ENCODE results near the gene ALPK1. TPM values are rescaled to one million over a fixed set of nuclear protein-coding genes. Genes with fewer than 3 reads are reported as not detected.

Gene ALPK1
- total and polyA plus RNA-seq, 4 donors, result 2.8 to 14.0 (median 4.7) TPM

DNA sequence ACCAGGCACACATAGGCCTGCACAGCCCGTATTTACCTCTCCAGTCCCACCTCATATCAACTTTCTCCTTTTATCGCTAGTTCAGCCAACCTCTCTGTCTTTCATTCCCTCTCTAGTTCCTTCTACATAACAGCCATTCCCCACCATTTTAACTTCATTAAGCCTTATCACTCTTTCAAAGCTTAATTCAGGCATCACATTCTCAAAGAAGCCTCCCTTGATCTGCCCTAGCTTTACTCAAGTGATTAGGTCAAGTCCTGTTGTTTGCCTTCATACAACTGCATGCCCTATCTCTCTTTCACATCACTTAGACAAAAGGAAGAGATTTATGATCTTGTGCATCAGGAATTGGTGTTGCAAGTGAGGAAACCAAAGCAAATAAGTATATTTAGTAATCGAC is 74.2 kb downstream of the ALPK1 start:
- no peaks in the 10 kb centered on the region for H3K4me1 ChIP-seq (ENCODE audit: control insufficient read depth in 4 of 4, insufficient read depth in 4 of 4, low read length in 3 of 4)
- WGBS, result 91% methylated on average over 3 of the region's 3 CpGs
- H3K9me3 ChIP-seq (ENCODE audit: control insufficient read depth in 4 of 4, low read length in 3 of 4), result no peaks in the 10 kb centered on the region
- no peak for DNase-seq (ENCODE audit: low spot score)
- H3K4me3 ChIP-seq (ENCODE audit: low read depth in 1 of 3, low read length in 3 of 3), result no peak overlapping the region
- TF ChIP-seq, protein P1, sequence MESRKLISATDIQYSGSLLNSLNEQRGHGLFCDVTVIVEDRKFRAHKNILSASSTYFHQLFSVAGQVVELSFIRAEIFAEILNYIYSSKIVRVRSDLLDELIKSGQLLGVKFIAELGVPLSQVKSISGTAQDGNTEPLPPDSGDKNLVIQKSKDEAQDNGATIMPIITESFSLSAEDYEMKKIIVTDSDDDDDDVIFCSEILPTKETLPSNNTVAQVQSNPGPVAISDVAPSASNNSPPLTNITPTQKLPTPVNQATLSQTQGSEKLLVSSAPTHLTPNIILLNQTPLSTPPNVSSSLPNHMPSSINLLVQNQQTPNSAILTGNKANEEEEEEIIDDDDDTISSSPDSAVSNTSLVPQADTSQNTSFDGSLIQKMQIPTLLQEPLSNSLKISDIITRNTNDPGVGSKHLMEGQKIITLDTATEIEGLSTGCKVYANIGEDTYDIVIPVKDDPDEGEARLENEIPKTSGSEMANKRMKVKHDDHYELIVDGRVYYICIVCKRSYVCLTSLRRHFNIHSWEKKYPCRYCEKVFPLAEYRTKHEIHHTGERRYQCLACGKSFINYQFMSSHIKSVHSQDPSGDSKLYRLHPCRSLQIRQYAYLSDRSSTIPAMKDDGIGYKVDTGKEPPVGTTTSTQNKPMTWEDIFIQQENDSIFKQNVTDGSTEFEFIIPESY (IDR thresholded peaks at IDR 0.05), result no peak
- TF ChIP-seq YY1 (IDR thresholded peaks at IDR 0.05) (no peak), SP1 (IDR thresholded peaks at IDR 0.05) (no peak), TAF1 (conservative IDR thresholded peaks at IDR 0.05) (no peak), HNF4G (IDR thresholded peaks at IDR 0.05) (no peak), JUND (IDR thresholded peaks at IDR 0.05) (no peak), GABPA (IDR thresholded peaks at IDR 0.05 in 1 of 2, conservative IDR thresholded peaks at IDR 0.05 in 1 of 2) (no peak)
- TF ChIP-seq, protein P2, sequence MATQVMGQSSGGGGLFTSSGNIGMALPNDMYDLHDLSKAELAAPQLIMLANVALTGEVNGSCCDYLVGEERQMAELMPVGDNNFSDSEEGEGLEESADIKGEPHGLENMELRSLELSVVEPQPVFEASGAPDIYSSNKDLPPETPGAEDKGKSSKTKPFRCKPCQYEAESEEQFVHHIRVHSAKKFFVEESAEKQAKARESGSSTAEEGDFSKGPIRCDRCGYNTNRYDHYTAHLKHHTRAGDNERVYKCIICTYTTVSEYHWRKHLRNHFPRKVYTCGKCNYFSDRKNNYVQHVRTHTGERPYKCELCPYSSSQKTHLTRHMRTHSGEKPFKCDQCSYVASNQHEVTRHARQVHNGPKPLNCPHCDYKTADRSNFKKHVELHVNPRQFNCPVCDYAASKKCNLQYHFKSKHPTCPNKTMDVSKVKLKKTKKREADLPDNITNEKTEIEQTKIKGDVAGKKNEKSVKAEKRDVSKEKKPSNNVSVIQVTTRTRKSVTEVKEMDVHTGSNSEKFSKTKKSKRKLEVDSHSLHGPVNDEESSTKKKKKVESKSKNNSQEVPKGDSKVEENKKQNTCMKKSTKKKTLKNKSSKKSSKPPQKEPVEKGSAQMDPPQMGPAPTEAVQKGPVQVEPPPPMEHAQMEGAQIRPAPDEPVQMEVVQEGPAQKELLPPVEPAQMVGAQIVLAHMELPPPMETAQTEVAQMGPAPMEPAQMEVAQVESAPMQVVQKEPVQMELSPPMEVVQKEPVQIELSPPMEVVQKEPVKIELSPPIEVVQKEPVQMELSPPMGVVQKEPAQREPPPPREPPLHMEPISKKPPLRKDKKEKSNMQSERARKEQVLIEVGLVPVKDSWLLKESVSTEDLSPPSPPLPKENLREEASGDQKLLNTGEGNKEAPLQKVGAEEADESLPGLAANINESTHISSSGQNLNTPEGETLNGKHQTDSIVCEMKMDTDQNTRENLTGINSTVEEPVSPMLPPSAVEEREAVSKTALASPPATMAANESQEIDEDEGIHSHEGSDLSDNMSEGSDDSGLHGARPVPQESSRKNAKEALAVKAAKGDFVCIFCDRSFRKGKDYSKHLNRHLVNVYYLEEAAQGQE (IDR thresholded peaks at IDR 0.05), result no peak
- TF ChIP-seq, protein P3, sequence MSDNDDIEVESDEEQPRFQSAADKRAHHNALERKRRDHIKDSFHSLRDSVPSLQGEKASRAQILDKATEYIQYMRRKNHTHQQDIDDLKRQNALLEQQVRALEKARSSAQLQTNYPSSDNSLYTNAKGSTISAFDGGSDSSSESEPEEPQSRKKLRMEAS (IDR thresholded peaks at IDR 0.05), result no peak
- TF ChIP-seq, protein P4, sequence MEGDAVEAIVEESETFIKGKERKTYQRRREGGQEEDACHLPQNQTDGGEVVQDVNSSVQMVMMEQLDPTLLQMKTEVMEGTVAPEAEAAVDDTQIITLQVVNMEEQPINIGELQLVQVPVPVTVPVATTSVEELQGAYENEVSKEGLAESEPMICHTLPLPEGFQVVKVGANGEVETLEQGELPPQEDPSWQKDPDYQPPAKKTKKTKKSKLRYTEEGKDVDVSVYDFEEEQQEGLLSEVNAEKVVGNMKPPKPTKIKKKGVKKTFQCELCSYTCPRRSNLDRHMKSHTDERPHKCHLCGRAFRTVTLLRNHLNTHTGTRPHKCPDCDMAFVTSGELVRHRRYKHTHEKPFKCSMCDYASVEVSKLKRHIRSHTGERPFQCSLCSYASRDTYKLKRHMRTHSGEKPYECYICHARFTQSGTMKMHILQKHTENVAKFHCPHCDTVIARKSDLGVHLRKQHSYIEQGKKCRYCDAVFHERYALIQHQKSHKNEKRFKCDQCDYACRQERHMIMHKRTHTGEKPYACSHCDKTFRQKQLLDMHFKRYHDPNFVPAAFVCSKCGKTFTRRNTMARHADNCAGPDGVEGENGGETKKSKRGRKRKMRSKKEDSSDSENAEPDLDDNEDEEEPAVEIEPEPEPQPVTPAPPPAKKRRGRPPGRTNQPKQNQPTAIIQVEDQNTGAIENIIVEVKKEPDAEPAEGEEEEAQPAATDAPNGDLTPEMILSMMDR (IDR thresholded peaks at IDR 0.05; ENCODE audit: low read depth, low read length, missing input control), result no peak
- TF ChIP-seq, protein P5, sequence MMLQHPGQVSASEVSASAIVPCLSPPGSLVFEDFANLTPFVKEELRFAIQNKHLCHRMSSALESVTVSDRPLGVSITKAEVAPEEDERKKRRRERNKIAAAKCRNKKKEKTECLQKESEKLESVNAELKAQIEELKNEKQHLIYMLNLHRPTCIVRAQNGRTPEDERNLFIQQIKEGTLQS (IDR thresholded peaks at IDR 0.05), result no peak
- no peak overlapping the region for H3K27ac ChIP-seq (ENCODE audit: low read depth in 1 of 2, low read length in 2 of 2)
- no peak overlapping the region for H3K9ac ChIP-seq (ENCODE audit: low read depth in 1 of 2, low read length in 2 of 2)
- no peaks in the 10 kb centered on the region for H3K36me3 ChIP-seq (ENCODE audit: control insufficient read depth in 4 of 4, insufficient read depth in 3 of 4, low read depth in 1 of 4, low read length in 3 of 4)
- H3K27me3 ChIP-seq (ENCODE audit: control insufficient read depth in 4 of 4, insufficient read depth in 4 of 4, low read length in 3 of 4), result no peaks in the 10 kb centered on the region

DNA sequence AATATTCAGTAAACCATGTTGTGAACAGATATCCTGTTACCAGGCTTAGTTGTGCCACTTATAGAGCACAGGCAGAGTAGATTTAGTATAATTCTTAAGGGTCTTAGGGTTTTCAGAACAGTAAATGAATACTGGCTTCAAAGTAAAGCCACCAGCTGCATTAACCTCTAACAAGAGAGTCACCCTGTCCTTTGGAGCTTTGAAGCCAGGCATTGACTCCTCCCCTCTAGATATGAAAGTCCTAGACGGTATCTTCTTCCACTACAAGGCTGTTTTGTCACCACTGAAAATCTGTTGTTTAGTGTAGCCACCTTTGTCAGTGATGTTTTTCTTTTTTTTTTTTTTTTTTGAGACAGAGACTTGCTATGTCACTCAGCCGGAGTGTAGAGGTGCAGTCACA is 77.7 kb downstream of the ALPK1 start:
- no peak overlapping the region for H3K4me3 ChIP-seq (ENCODE audit: low read depth in 1 of 3, low read length in 3 of 3)
- no peak overlapping the region for H3K9ac ChIP-seq (ENCODE audit: low read depth in 1 of 2, low read length in 2 of 2)
- TF ChIP-seq HNF4G (IDR thresholded peaks at IDR 0.05) (no peak), NR2F2 (IDR thresholded peaks at IDR 0.05) (no peak), FOXA1 (IDR thresholded peaks at IDR 0.05) (no peak), YY1 (IDR thresholded peaks at IDR 0.05) (no peak), TAF1 (conservative IDR thresholded peaks at IDR 0.05) (no peak), HNF4A (conservative IDR thresholded peaks at IDR 0.05) (no peak), RAD21 (IDR thresholded peaks at IDR 0.05) (no peak), GABPA (IDR thresholded peaks at IDR 0.05 in 1 of 2, conservative IDR thresholded peaks at IDR 0.05 in 1 of 2) (no peak), RXRA (IDR thresholded peaks at IDR 0.05) (no peak), EGR1 (IDR thresholded peaks at IDR 0.05; ENCODE audit: low read depth in 2 of 2) (no peak), JUND (IDR thresholded peaks at IDR 0.05) (no peak)
- TF ChIP-seq, protein P1 (IDR thresholded peaks at IDR 0.05), result no peak
- TF ChIP-seq, protein P3 (IDR thresholded peaks at IDR 0.05), result no peak
- TF ChIP-seq, protein P5 (IDR thresholded peaks at IDR 0.05), result no peak
- DNase-seq (ENCODE audit: low spot score), result no peak
- no peaks in the 10 kb centered on the region for H3K4me1 ChIP-seq (ENCODE audit: control insufficient read depth in 4 of 4, insufficient read depth in 4 of 4, low read length in 3 of 4)
- H3K36me3 ChIP-seq (ENCODE audit: control insufficient read depth in 4 of 4, insufficient read depth in 3 of 4, low read depth in 1 of 4, low read length in 3 of 4), result peaks cover 3 to 11% (median 5%) of the 10 kb centered on the region in 4 donors
- no peak overlapping the region for H3K27ac ChIP-seq (ENCODE audit: low read depth in 1 of 2, low read length in 2 of 2)
- WGBS, result 96% methylated on average over 2 of the region's 2 CpGs
- no peaks in the 10 kb centered on the region for H3K9me3 ChIP-seq (ENCODE audit: control insufficient read depth in 4 of 4, low read length in 3 of 4)
- no peaks in the 10 kb centered on the region for H3K27me3 ChIP-seq (ENCODE audit: control insufficient read depth in 4 of 4, insufficient read depth in 4 of 4, low read length in 3 of 4)
